Measurements from ENCODE around the gene DDX1.

Gene DDX1

DNA sequence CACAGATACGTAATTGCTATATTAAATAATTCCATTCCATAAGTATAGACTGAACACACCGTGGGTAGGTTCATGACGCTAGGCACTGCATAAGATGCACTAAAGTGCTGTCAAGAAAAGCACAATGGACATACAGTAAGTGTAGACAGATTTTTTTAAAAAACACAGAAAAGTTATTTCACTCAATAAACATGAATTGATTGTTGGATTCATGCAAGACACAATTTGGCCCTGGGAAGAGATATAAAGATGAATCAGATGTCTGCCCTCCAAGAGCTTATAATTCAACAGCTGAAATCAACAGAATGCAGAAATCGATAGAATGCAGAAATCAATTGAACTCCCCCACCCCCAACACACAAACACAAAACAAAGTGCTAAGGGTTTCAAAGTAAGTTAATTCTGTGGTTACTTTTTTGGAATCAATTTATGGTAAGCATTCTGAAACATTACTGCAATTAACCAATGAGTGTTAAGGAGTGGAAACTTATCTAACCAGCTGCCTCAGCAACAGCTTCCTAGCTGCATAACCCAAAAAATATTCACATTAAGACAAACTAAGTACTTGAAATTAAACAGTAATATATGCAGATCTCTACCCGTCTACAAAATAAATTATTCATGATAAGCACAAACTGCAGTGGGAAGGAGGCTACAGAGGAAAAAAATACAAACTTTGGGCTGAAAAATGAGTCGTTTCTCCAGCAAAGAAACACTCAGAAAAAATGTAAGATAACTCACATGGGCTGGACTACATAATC is 32.1 kb upstream of the DDX1 start:
- DNase-seq (ENCODE audit: low read depth), result no peak
- peak overlapping the region; percentile 78 for H3K4me3 ChIP-seq (ENCODE audit: low read depth, low read length)
- TF ChIP-seq, protein P1, sequence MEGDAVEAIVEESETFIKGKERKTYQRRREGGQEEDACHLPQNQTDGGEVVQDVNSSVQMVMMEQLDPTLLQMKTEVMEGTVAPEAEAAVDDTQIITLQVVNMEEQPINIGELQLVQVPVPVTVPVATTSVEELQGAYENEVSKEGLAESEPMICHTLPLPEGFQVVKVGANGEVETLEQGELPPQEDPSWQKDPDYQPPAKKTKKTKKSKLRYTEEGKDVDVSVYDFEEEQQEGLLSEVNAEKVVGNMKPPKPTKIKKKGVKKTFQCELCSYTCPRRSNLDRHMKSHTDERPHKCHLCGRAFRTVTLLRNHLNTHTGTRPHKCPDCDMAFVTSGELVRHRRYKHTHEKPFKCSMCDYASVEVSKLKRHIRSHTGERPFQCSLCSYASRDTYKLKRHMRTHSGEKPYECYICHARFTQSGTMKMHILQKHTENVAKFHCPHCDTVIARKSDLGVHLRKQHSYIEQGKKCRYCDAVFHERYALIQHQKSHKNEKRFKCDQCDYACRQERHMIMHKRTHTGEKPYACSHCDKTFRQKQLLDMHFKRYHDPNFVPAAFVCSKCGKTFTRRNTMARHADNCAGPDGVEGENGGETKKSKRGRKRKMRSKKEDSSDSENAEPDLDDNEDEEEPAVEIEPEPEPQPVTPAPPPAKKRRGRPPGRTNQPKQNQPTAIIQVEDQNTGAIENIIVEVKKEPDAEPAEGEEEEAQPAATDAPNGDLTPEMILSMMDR (conservative IDR thresholded peaks at IDR 0.05; ENCODE audit: low read depth, low read length), result no peak

DNA sequence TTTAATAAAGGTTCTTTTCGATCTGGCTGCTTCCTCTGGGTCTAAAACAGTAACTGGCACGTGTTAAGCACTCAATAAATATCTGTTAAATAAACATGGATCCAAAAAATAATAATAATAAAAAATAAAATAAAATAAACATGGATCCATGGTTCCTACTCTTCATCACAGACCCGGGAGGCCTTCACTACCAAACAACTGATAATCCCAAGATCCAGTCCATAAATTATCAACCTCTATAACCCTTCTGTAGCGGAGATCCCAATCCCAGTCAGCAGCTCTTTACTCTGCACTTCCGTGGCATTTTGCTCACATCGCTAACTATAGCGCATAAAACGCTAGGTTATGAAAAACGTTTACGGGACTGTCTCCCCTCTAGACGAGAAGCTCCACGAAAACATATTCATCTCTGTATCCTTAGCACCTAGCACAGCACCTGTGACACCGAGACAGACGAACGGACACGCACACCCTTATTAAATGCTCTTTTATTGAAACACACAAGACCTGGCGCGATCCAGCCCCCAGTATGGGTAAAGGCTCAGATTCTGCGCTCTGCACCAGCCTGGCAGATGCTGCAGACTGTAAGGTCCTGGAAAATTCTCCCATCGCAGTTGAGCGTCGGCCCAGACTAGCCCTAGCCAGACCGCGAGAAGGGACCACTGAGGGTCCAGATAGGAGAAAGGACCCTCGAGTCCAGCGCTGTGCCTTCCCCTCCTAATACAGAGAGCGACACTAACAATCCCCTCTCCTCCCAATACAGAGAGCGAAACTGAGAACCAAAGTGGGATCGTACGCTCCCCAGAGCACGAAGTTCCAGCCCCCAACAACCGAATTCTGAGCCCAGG is 31.3 kb upstream of the DDX1 start:
- TF ChIP-seq, protein P1 (conservative IDR thresholded peaks at IDR 0.05; ENCODE audit: low read depth, low read length), result no peak
- DNase-seq (ENCODE audit: low read depth), result peak; percentile 48
- H3K4me3 ChIP-seq (ENCODE audit: low read depth, low read length), result peak overlapping the region; percentile 78

DNA sequence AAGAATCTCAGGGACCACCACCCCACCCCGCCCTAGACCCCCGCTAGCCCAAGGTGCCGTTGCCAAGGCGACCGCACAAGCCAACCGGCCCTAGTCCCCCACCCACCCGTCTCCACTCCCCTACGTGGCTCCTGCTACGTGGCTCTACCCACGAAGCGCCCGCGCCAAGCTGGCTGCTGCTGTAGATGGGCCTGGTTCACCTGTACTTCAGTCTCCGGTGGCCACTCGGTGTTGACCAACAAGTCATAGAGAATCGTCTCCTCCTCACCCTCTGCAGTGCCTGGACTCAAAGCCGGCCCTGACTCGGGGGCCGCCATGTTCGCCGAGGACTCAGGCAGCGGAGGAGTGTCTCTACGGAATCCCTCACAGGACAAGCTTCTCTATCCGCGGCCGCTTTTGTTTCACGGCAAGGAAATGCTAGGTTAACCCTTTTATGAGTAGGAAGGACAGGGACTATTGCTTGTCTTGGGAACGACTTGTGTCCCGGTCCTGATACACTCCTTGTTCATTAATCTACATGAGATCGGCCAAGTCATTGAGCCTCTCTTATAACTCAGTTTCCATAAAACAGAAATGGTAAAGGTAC is 30.6 kb upstream of the DDX1 start, which contains the start of gene NBAS:
NBAS (minus strand) TSS at position 347 of the 586 bp plus-strand sequence; CDS start at position 317, 30 bp downstream.
- peak within 1 kb of the TSS; percentile 78 for H3K4me3 ChIP-seq (ENCODE audit: low read depth, low read length)
- TF ChIP-seq, protein P1 (conservative IDR thresholded peaks at IDR 0.05; ENCODE audit: low read depth, low read length), result no peak
- DNase-seq (ENCODE audit: low read depth), result peak; percentile 89

DNA sequence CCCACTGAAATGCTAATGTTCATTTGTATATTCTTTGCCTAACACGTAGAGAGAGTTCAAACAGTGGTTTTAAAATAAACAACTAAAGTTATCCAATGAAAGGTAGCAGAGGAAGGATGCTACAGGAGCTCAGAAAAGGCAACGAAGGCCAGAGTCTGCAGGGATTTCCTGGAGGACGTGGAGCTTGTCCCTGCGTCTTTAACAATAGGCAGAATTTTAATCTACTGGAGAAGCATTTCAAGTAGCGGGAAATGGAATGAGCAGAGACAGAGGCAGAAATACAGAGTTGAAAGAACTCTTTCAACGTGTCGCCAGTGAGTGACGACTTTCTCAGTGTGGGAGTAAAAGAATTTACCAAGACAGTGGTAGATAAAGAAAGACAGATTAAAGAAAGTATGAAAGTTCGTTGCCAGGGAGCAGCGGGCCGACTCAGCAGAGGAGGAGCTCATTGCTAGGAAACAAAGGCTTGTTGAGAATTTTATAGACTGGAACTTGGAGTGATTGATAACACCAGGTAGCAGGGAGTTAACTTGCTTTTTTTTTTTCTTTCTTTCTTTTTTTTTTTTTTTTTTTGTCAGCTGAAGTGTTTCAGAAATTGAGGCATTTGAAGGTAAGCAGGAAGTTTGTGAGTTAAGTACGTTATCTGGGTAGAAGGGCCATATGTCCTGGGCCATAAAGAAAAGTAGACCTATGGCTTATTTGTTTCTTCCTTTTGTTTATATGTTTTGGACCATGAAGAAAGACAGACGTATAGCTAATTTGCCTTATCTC is 29.9 kb upstream of the DDX1 start:
- H3K4me3 ChIP-seq (ENCODE audit: low read depth, low read length), result peak overlapping the region; percentile 78
- TF ChIP-seq, protein P1 (conservative IDR thresholded peaks at IDR 0.05; ENCODE audit: low read depth, low read length), result no peak
- peak; percentile 52 for DNase-seq (ENCODE audit: low read depth)

DNA sequence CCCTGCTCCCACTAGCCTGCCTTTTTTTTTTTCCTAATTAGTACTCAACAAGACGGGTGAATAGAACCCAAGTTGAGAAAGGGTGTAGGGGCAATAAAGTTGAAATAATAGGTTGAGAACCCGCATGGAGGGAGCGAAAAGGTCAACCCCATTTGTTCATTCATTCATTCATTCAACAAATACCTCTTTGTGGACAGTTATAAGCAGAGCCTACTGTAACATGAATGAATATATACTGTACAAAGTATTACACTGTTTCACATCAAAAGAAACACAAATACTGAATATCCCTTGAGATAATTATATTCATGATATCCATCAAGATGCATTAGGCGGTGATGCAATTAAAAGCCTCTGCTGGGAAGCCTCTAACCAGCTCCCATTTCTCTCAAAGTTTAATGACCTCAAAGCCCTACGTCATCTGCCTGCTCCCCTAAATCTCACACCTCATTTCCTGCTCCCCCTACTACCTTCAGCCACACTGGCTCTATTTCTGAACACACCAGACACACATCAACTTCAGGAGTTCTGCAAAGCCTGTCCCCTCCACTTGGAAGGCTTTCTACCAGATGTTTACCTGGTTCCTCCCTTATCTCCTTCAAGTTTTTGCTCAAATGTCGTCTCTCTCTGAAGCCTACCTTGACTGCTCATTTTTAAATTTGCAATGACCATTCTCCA is 29.2 kb upstream of the DDX1 start:
- no peak for DNase-seq (ENCODE audit: low read depth)
- TF ChIP-seq, protein P1 (conservative IDR thresholded peaks at IDR 0.05; ENCODE audit: low read depth, low read length), result no peak
- no peak overlapping the region for H3K4me3 ChIP-seq (ENCODE audit: low read depth, low read length)

Measured in choroid plexus epithelial cell (primary cell).